MM.1S (cell line): Measurements from ENCODE around the gene DTYMK.

Source experiments
- DNase-seq: peaks from one replicate; pipeline ENCODE4 v3.0.0-alpha.2; 2015
- H2AFZ ChIP-seq: fragments of 300-600 bp; sonication (generic); 2 replicates; pipeline ENCODE4 v1.6.0; 2016; ENCODE audit warnings: antibody characterized with exemption, low read length
- H3F3A ChIP-seq: fragments of 300-600 bp; sonication (generic); 2 replicates; pipeline ENCODE4 v1.6.1; 2016; ENCODE audit warnings: mild to moderate bottlenecking, antibody characterized with exemption, low read length, moderate library complexity, mixed read lengths; ENCODE audit not compliant: insufficient read depth
- H3K27ac ChIP-seq: fragments of 300-600 bp; sonication (generic); 2 replicates; pipeline ENCODE4 v1.5.1; 2016; ENCODE audit warnings: mild to moderate bottlenecking, low read length
- H3K27me3 ChIP-seq: fragments of 300-600 bp; sonication (generic); replicated peaks from 2 replicates; pipeline ENCODE4 v1.6.0; 2016; ENCODE audit warnings: low read length; ENCODE audit not compliant: insufficient read depth
- H3K36me3 ChIP-seq: fragments of 300-600 bp; sonication (generic); replicated peaks from 2 replicates; pipeline ENCODE4 v1.6.1; 2016; ENCODE audit warnings: mild to moderate bottlenecking, low read length, mixed read lengths; ENCODE audit not compliant: insufficient read depth
- H3K4me1 ChIP-seq: fragments of 300-600 bp; sonication (generic); 2 replicates; pipeline ENCODE4 v1.6.1; 2016; ENCODE audit warnings: low read length, mixed read lengths
- H3K4me2 ChIP-seq: fragments of 300-600 bp; sonication (generic); 2 replicates; pipeline ENCODE4 v1.6.0; 2016; ENCODE audit warnings: low read depth, low read length
- H3K4me3 ChIP-seq: fragments of 300-600 bp; sonication (generic); 2 replicates; pipeline ENCODE4 v1.5.1; 2016; ENCODE audit warnings: low read length, mixed read lengths
- H3K79me2 ChIP-seq: fragments of 300-600 bp; sonication (generic); 2 replicates; pipeline ENCODE4 v1.6.1; 2016; ENCODE audit warnings: mixed run types, low read length, mixed read lengths
- H3K9ac ChIP-seq: fragments of 300-600 bp; sonication (generic); 2 replicates; pipeline ENCODE4 v1.6.1; 2016; ENCODE audit warnings: low read length, mixed read lengths
- H3K9me2 ChIP-seq: fragments of 300-600 bp; sonication (generic); replicated peaks from 2 replicates; pipeline ENCODE4 v1.6.1; 2016; ENCODE audit warnings: mild to moderate bottlenecking, low read length, mixed read lengths; ENCODE audit not compliant: insufficient read depth
- H3K9me3 ChIP-seq: fragments of 300-600 bp; sonication (generic); replicated peaks from 2 replicates; pipeline ENCODE4 v1.6.1; 2016; ENCODE audit warnings: mild to moderate bottlenecking, low read length, mixed read lengths; ENCODE audit not compliant: insufficient read depth
- H4K20me1 ChIP-seq: fragments of 300-600 bp; sonication (generic); 2 replicates; pipeline ENCODE4 v1.6.1; 2016; ENCODE audit warnings: mild to moderate bottlenecking, low read length, moderate library complexity, mixed read lengths; ENCODE audit not compliant: insufficient read depth
- EZH2 ChIP-seq: fragments of 300-600 bp; sonication (generic); optimal IDR thresholded peaks from 2 replicates; pipeline ENCODE3; 2017; ENCODE audit warnings: low read depth, mild to moderate bottlenecking, antibody characterized with exemption, low read length, mixed read lengths
- EZH2phosphoT487 ChIP-seq: fragments of 300-600 bp; sonication (generic); IDR thresholded peaks from 2 replicates; pipeline ENCODE4 v1.6.1; 2018; ENCODE audit warnings: antibody characterized with exemption, low read length
- TF ChIP-seq, protein P1 (sequence below): fragments of 300-600 bp; sonication (generic); IDR thresholded peaks from 2 replicates; pipeline ENCODE4 v1.5.1; 2016; ENCODE audit warnings: antibody characterized with exemption, low read length, mixed read lengths

Gene DTYMK

DNA sequence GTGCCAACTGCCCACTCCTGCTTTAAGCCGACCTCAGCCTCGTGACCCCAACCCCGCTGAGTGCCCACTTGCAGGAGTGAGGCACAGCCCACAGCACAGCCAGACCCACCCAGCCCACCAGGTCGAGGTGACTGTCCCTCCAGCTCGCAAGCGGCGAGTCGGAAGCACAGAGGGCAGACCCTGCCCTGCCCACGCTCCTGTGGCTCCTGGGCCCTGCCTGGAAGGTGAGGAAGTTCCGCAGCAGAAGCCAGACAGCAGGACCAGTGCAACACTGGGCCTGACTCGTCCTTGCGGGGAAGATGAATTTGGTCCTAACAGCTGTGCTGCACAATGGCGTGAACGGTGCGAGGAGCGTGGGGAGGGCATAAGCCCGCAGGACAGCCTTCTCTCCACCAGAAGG, 9.9 kb downstream of the DTYMK start:
- Histone ChIP-seq H3K9me3 (no peaks in the 10 kb centered on the region), H3K4me1 (no peaks in the 10 kb centered on the region), H3K4me2 (no peak overlapping the region), H3K4me3 (no peak overlapping the region), H4K20me1 (no peaks in the 10 kb centered on the region), H3K9ac (no peak overlapping the region), H3K79me2 (peaks cover 9% of the 10 kb centered on the region), H3K9me2 (no peaks in the 10 kb centered on the region), H3K27ac (no peak overlapping the region), H2AFZ (no peak overlapping the region), H3F3A (no peaks in the 10 kb centered on the region), H3K36me3 (no peaks in the 10 kb centered on the region; the same call in 1 of the 2 replicates), H3K27me3 (no peaks in the 10 kb centered on the region)
- no peak for DNase-seq
- TF ChIP-seq EZH2phosphoT487, result no peak

DNA sequence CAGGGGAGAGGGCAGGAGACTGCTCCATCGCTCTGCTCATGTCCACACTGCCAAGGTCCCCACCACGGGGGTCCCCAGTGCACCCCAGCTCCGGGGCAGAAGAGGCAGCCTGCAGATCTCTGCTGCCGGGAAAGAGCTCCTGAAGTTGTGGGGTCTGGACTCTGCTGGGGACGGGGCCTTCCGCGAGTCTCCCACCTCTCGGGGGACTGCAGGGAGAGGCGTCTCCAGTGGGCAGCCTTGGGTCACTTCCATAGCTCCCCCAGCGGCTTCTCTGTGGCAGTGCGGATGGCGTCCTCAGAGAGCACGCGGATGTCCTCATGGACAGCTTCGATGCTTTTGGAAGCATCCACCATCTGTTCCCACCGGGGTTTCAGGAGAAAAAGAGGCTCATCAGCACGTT, 10.7 kb downstream of the DTYMK start:
- Histone ChIP-seq H3K4me2 (no peak overlapping the region), H3K36me3 (no peaks in the 10 kb centered on the region; the same call in 1 of the 2 replicates), H3K9ac (no peak overlapping the region), H2AFZ (no peak overlapping the region), H3K4me3 (no peak overlapping the region), H3K79me2 (peaks cover 4% of the 10 kb centered on the region; the same call in 1 of the 2 replicates), H3K9me2 (no peaks in the 10 kb centered on the region), H3K9me3 (no peaks in the 10 kb centered on the region), H3K27ac (no peak overlapping the region), H3K4me1 (no peaks in the 10 kb centered on the region), H3F3A (no peaks in the 10 kb centered on the region), H3K27me3 (no peaks in the 10 kb centered on the region), H4K20me1 (no peaks in the 10 kb centered on the region)
- TF ChIP-seq, protein P1, sequence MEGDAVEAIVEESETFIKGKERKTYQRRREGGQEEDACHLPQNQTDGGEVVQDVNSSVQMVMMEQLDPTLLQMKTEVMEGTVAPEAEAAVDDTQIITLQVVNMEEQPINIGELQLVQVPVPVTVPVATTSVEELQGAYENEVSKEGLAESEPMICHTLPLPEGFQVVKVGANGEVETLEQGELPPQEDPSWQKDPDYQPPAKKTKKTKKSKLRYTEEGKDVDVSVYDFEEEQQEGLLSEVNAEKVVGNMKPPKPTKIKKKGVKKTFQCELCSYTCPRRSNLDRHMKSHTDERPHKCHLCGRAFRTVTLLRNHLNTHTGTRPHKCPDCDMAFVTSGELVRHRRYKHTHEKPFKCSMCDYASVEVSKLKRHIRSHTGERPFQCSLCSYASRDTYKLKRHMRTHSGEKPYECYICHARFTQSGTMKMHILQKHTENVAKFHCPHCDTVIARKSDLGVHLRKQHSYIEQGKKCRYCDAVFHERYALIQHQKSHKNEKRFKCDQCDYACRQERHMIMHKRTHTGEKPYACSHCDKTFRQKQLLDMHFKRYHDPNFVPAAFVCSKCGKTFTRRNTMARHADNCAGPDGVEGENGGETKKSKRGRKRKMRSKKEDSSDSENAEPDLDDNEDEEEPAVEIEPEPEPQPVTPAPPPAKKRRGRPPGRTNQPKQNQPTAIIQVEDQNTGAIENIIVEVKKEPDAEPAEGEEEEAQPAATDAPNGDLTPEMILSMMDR, result no peak
- no peak for TF ChIP-seq EZH2phosphoT487
- no peak for TF ChIP-seq EZH2
- no peak for DNase-seq

DNA sequence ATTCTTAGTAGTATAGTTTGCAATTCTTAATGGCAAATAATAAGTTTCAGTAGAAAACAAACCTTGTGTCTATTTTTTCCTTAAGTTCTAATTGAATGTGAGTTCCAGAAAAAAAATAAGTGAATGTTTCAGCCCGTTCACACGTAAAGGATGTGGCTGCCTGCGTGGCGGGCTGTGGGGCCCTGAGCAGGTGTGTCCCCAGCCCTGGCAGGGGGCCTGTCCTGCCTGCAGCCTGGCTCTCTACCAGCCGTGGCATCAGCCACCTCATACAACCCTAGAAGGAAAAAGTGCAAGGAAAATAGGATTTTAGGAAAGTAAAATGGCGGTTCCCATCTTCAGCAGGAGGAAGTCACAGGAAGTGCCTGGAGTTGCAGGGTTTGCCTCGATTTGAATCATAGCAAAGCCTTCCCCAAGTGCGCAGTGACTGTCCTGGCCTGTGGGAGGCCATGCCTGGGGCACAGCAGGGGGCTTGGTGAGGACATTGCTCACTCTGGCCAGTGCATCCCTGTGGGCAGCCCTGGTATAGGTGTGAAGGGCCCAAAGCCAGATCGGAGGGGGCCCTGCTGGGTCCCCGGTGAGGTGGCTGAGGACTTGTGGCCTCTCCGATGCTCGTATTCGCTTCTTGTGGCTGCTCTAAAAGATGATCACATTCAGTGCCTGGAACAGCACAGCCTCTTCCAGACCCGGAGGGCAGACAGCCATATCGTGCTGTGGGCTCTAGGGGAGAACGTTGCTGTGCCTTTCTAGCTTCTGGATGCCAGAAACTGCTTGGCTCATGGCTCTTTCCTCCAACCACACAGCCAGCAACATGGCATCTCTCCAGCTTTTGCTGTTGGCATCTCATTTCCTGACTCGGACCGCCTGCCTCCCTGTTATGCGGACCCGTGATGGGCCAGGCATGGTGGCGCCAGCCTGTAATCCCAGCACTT, 12.6 kb downstream of the DTYMK start:
- TF ChIP-seq EZH2phosphoT487, result no peak
- TF ChIP-seq, protein P1, result no peak
- no peak for TF ChIP-seq EZH2
- Histone ChIP-seq H3K36me3 (no peaks in the 10 kb centered on the region; the same call in 1 of the 2 replicates), H3K4me2 (no peak overlapping the region), H3K9me3 (no peaks in the 10 kb centered on the region), H3K4me1 (no peaks in the 10 kb centered on the region), H3F3A (no peaks in the 10 kb centered on the region), H3K27ac (no peak overlapping the region), H3K9ac (no peak overlapping the region), H3K79me2 (no peaks in the 10 kb centered on the region), H2AFZ (no peak overlapping the region), H3K4me3 (no peak overlapping the region), H3K9me2 (no peaks in the 10 kb centered on the region), H3K27me3 (no peaks in the 10 kb centered on the region), H4K20me1 (no peaks in the 10 kb centered on the region)
- DNase-seq, result no peak

DNA sequence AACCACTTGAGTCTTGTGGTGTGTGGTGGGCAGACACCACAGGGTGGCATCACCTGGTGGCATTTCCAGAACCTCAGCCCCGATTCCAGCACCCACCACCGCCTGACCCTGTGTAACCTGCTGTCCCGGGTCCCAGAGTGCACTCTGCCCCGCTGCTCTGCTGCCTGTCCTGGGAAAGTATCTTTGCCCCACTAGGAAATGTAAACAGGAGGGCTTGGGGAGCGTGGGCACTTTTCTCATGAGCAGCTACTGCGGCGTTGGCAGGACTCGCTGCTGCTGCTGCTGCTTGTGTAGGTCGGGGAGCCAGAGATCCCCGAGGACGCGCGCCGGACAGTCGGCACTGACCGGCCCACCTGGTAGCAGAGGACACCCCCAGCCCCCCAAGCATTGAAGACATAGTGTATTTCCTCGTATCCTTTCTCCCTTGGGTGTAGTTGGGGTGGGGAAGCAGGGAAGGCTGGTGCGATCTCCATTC, 13.4 kb downstream of the DTYMK start:
- Histone ChIP-seq H3K4me1 (no peaks in the 10 kb centered on the region), H3F3A (no peaks in the 10 kb centered on the region), H3K27me3 (no peaks in the 10 kb centered on the region), H3K4me2 (no peak overlapping the region), H4K20me1 (no peaks in the 10 kb centered on the region), H3K79me2 (no peaks in the 10 kb centered on the region), H3K9me3 (no peaks in the 10 kb centered on the region), H3K4me3 (no peak overlapping the region), H3K36me3 (no peaks in the 10 kb centered on the region), H2AFZ (no peak overlapping the region), H3K9ac (no peak overlapping the region), H3K27ac (no peak overlapping the region), H3K9me2 (no peaks in the 10 kb centered on the region)
- TF ChIP-seq EZH2phosphoT487, result no peak
- TF ChIP-seq, protein P1, result no peak
- TF ChIP-seq EZH2, result no peak
- no peak for DNase-seq
